Transverse colon (tissue), 4 donors: ENCODE results near the gene MYH7B.

Source experiments
- CTCF ChIP-seq, 5 experiments: fragments of 200-600 bp in 3 of 5; fragments of 450-650 bp in 2 of 5; sonication (generic) in 3 of 5; IDR thresholded peaks; 1 replicate in 2 of 5; 2 replicates in 3 of 5; pipeline ENCODE4 v1.5.1; 2016 to 2017; ENCODE audit warnings: antibody characterized with exemption in 5 of 5, inconsistent platforms in 3 of 5, mild to moderate bottlenecking in 2 of 5, moderate library complexity in 1 of 5
- POLR2A ChIP-seq: fragments of 450-650 bp; IDR thresholded peaks from one replicate; pipeline ENCODE4 v1.6.1; 2016; ENCODE audit warnings: antibody characterized with exemption, mild to moderate bottlenecking, moderate library complexity
- POLR2AphosphoS5 ChIP-seq, 3 donors: sonication (generic); formaldehyde crosslinking; IDR thresholded peaks; one replicate each; pipeline ENCODE4 v1.6.1; 2016; ENCODE audit warnings: antibody characterized with exemption in 3 of 3

GRCh38 chr20:34955231-34956040 lies at the start of gene MYH7B, which contains the start of gene GSS:
- TF ChIP-seq CTCF (IDR thresholded peaks at IDR 0.05): peak; percentile 35 to 84 (median 44)
- peak; percentile 84 for TF ChIP-seq POLR2A
- TF ChIP-seq POLR2AphosphoS5 (IDR thresholded peaks at IDR 0.05): peak; percentile 91 to 95 (median 93)
